ENCODE measurements around the gene TMCC1.

Gene TMCC1

DNA sequence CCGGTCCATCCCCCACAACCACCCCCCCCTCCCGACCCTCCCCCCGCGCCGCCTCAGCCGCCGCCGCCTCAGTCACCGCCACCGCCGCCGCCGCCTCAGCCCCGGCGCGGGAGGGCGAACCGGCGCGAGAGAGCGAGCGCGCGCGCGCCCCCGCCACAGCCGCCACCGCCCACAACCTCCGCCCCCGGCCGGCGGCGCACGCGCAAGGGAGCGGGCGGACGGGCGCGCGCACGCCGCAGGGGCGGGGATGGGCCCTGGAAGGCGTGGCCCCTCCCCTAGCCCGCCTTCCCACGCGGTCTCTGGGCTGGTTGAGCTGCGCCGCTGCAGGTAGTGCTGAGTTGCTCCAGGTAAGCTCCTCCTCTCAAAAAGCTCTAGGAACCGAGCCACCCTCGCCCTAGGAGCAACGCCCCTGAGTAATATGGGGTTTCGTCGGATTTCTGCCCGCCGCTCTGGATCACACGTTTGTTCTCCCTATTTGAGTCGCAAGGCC, at the start of gene TMCC1:
Gene TMCC1 (minus strand): TSS at position 131 of the 490 bp plus-strand sequence.
- peak within 1 kb of the TSS; percentile 95 for H3K4me3 ChIP-seq (ENCODE audit: low read depth, low read length)
- H3K9me3 ChIP-seq (ENCODE audit: control insufficient read depth, insufficient read depth, low read length): no peaks in the 10 kb centered on the region
- no peaks in the 10 kb centered on the region for H3K36me3 ChIP-seq (ENCODE audit: control insufficient read depth, insufficient read depth, low read length)
- no peaks in the 10 kb centered on the region for H3K27me3 ChIP-seq (ENCODE audit: control insufficient read depth, insufficient read depth, low read length)
- H3K9ac ChIP-seq (ENCODE audit: low read depth, low read length): peak within 1 kb of the TSS; percentile 95
- H3K4me1 ChIP-seq (ENCODE audit: control insufficient read depth, insufficient read depth, low read length): peaks cover 15% of the 10 kb centered on the region

DNA sequence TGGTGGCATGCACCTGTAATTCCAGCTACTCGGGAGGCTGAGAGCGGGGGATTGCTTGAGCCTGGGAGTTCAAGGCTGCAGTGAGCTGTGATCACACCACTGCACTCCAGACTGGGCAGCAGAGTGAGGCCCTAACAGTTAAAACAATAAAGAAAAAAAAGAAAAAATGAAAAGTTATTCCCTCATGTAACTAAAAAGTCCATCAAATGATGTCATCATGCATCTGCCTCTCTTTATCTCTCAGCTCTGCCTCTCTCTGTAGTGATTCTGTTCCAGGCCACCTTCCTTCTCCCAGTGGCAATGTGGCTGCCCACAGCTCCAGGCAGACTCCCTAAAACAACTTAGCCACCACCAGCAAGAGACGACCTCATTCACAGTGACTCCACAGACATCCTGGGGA, 49.5 kb upstream of the TMCC1 start:
- no peaks in the 10 kb centered on the region for H3K4me1 ChIP-seq (ENCODE audit: control insufficient read depth, insufficient read depth, low read length)
- H3K9me3 ChIP-seq (ENCODE audit: control insufficient read depth, insufficient read depth, low read length): no peaks in the 10 kb centered on the region
- H3K9ac ChIP-seq (ENCODE audit: low read depth, low read length): no peak overlapping the region
- H3K36me3 ChIP-seq (ENCODE audit: control insufficient read depth, insufficient read depth, low read length): no peaks in the 10 kb centered on the region
- H3K27me3 ChIP-seq (ENCODE audit: control insufficient read depth, insufficient read depth, low read length): peaks cover 9% of the 10 kb centered on the region
- H3K4me3 ChIP-seq (ENCODE audit: low read depth, low read length): no peak overlapping the region

DNA sequence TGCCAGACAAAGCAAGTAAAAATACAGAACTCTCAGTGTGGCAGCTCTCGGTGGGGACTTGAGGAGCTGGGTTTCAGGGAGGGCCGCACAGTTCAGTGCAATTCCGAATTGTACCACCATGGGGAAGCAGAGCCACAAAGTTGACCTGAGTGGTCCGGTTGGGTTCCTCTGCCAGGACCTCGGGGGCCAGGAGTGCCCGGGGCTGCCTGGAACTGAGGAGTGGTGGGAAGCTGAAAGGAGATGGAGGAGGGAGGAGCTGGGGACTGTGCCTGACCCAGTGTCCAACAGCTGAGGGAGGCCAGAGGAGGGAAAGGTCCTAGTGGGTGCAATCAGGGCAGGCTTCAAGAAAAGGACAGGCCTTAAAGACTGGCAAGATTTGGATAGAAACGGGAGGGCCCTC, 48.8 kb upstream of the TMCC1 start:
- H3K4me3 ChIP-seq (ENCODE audit: low read depth, low read length): no peak overlapping the region

DNA sequence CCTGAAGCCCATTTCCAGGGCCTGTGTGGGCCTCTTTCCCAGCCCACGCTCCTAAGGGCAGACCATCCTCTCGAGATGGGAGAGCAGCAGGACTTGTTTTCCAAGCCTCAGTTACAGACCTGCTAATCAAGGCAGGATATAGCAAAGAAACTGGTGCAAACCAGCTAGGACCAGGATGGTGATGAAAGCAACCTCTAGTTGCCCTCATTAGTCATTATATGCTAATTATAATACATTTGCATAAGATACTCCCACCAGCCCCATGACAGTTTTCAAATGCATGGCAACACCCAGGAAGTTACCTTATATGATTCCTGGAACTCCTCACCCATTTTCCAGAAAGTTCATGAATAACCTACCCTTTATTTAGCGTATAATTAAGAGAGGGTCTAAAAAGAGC, 46.6 kb upstream of the TMCC1 start:
- no peak overlapping the region for H3K4me3 ChIP-seq (ENCODE audit: low read depth, low read length)
- H3K4me1 ChIP-seq (ENCODE audit: control insufficient read depth, insufficient read depth, low read length): no peaks in the 10 kb centered on the region

More for the DNA sequence above, 48.8 kb upstream of the TMCC1 start:
- H3K27me3 ChIP-seq (ENCODE audit: control insufficient read depth, insufficient read depth, low read length): peaks cover 9% of the 10 kb centered on the region
- H3K36me3 ChIP-seq (ENCODE audit: control insufficient read depth, insufficient read depth, low read length): no peaks in the 10 kb centered on the region
- no peaks in the 10 kb centered on the region for H3K9me3 ChIP-seq (ENCODE audit: control insufficient read depth, insufficient read depth, low read length)
- H3K4me1 ChIP-seq (ENCODE audit: control insufficient read depth, insufficient read depth, low read length): no peaks in the 10 kb centered on the region
- H3K9ac ChIP-seq (ENCODE audit: low read depth, low read length): no peak overlapping the region

DNA sequence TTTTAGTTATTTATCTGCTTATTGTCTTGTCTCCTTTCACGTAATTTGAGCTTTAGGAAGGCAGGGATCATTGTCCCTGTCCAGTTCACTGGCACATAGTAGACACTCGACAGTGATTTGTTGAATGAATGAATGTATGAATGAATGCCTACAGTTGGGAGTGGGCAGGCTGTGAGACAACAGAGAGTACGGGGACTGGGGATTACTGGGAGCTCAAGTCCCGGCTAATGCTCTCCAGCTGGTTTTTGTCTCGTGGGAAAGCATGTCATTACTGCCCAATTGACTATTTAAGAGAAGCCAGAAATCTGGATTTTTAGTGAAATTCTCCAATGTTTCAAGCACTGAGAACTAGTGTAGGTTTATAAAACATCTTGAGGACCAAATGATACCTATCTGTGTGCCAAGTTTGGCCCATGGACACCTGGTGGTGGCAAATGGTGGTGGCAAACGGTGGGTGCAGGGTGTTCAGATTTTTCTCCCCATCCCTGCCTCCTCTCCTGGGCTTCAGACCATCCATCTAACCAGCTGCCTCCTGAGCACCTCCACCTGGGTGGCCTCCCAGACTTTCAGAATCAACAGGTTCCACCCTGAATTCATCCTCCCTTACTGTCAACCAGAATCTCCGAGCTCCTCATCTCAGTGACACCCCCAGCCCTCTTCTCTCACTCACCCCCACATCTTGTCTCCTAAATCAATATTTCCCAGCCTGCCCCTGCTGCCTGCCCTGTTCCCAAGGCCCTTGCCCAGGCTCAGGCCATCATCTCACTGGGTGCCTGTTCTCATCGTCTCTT, 44.8 kb upstream of the TMCC1 start:
- Histone ChIP-seq H3K9me3 (ENCODE audit: control insufficient read depth, insufficient read depth, low read length) (no peaks in the 10 kb centered on the region), H3K9ac (ENCODE audit: low read depth, low read length) (no peak overlapping the region), H3K36me3 (ENCODE audit: control insufficient read depth, insufficient read depth, low read length) (no peaks in the 10 kb centered on the region), H3K27me3 (ENCODE audit: control insufficient read depth, insufficient read depth, low read length) (peaks cover 15% of the 10 kb centered on the region), H3K4me3 (ENCODE audit: low read depth, low read length) (no peak overlapping the region), H3K4me1 (ENCODE audit: control insufficient read depth, insufficient read depth, low read length) (no peaks in the 10 kb centered on the region)

More for the DNA sequence above, 46.6 kb upstream of the TMCC1 start:
- no peak overlapping the region for H3K9ac ChIP-seq (ENCODE audit: low read depth, low read length)
- no peaks in the 10 kb centered on the region for H3K9me3 ChIP-seq (ENCODE audit: control insufficient read depth, insufficient read depth, low read length)
- H3K36me3 ChIP-seq (ENCODE audit: control insufficient read depth, insufficient read depth, low read length): no peaks in the 10 kb centered on the region
- peaks cover 6% of the 10 kb centered on the region for H3K27me3 ChIP-seq (ENCODE audit: control insufficient read depth, insufficient read depth, low read length)

DNA sequence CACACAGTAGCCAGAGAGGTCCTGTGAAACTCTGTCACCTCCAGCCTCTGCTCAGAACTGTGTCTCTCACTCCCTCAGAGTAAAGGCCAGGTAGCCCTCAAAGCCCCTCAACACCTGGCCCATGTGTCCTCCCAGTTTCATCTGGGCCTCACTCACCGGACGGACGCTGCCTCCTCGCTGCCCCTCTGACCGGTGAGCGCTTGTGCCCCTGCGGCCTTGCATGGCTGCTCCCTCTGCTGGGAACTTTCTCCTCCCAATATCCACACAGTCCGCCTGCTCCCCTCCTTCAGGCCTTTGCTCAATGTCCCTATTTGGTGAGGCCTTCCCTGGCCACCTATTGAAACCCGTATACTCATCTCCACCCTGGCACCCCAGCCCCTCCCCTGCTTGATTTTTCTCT, 44.2 kb upstream of the TMCC1 start:
- H3K9ac ChIP-seq (ENCODE audit: low read depth, low read length): no peak overlapping the region
- no peaks in the 10 kb centered on the region for H3K9me3 ChIP-seq (ENCODE audit: control insufficient read depth, insufficient read depth, low read length)
- H3K27me3 ChIP-seq (ENCODE audit: control insufficient read depth, insufficient read depth, low read length): peaks cover 19% of the 10 kb centered on the region
- H3K36me3 ChIP-seq (ENCODE audit: control insufficient read depth, insufficient read depth, low read length): no peaks in the 10 kb centered on the region
- H3K4me3 ChIP-seq (ENCODE audit: low read depth, low read length): no peak overlapping the region
- H3K4me1 ChIP-seq (ENCODE audit: control insufficient read depth, insufficient read depth, low read length): no peaks in the 10 kb centered on the region

DNA sequence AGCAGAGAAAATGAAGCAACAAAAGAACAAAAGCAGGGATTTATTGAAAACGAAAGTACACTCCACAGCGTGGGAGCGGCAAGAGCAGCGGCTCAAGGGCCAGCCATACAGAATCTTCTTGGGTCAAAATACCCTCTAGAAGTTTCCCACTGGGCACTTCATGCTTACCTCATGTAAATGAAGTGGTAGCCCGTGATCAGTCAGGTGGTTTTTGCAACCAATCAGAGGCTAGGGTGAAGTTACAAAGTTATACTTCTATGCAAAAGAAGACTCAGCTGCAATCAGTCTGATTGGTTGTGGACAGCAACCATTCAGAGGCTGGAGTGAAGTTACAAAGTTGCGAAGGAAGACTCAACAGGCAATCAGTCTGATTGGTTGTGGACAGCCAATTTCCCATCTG, 43.2 kb upstream of the TMCC1 start:
- no peaks in the 10 kb centered on the region for H3K9me3 ChIP-seq (ENCODE audit: control insufficient read depth, insufficient read depth, low read length)
- no peaks in the 10 kb centered on the region for H3K36me3 ChIP-seq (ENCODE audit: control insufficient read depth, insufficient read depth, low read length)
- H3K27me3 ChIP-seq (ENCODE audit: control insufficient read depth, insufficient read depth, low read length): peaks cover 16% of the 10 kb centered on the region
- no peaks in the 10 kb centered on the region for H3K4me1 ChIP-seq (ENCODE audit: control insufficient read depth, insufficient read depth, low read length)
- no peak overlapping the region for H3K9ac ChIP-seq (ENCODE audit: low read depth, low read length)
- no peak overlapping the region for H3K4me3 ChIP-seq (ENCODE audit: low read depth, low read length)

DNA sequence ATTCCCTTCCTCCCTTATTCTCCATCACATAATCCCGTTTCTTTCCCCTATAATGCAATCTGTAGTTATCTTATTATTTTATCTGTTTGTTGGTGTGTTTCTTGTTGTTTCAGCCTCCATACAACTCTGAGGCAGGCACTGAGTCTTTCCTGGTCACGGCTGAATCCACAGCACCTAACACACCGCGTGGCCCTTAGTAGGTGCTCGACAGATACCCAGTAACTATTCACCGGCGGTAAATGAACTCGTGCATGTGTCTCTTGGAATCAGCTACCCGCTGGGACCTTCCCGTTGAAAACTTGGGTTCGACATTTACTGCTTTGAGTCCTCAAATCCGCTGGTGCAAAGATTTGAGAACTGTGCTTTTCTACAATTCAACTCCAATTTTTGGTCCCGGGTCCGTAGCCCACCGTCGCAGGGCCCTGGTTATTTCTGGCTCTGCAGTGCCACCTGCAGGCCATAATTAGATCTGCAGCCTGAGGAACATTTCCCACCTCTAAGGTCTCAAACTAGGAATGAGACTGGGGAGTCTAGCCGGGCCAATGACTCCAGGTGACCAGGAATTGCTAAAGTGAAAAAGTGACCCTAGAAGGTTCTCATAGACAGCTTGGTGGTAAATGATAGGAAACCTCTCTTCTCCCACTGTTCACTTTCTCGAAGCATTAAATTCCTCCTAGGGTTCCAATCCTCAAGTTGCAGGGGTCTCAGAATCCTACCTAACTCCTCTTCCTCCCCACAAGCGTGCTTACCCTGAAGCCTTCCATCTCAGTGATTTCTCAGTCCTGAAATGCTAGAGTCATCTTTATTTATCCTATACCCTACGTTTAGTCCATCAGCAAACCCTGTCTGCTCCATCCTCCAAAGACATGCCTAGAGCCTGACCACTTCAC, 41.0 kb upstream of the TMCC1 start:
- no peak overlapping the region for H3K4me3 ChIP-seq (ENCODE audit: low read depth, low read length)

DNA sequence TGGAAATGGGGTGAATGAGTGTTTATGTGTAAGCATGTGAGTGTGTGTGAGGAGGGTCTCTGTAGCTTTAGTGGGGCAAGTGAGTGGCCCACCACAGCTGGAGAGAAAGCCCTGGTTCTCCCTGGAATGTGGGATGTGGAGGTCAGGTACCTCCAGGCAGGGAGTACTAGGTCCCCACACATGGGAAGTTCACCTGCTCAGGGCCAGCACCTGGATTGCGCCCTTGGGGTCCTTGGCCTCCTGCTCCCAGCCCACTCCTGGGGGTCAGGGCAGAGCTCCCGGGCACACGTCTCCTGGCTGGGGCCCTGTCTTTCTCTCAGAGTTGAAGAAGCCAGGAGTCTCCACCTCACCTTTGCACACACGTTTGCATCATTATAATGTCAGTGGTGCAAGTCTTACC, 40.0 kb upstream of the TMCC1 start:
- no peak overlapping the region for H3K4me3 ChIP-seq (ENCODE audit: low read depth, low read length)

More for the DNA sequence above, 41.0 kb upstream of the TMCC1 start:
- H3K36me3 ChIP-seq (ENCODE audit: control insufficient read depth, insufficient read depth, low read length): no peaks in the 10 kb centered on the region
- H3K9me3 ChIP-seq (ENCODE audit: control insufficient read depth, insufficient read depth, low read length): no peaks in the 10 kb centered on the region
- H3K4me1 ChIP-seq (ENCODE audit: control insufficient read depth, insufficient read depth, low read length): no peaks in the 10 kb centered on the region
- peaks cover 16% of the 10 kb centered on the region for H3K27me3 ChIP-seq (ENCODE audit: control insufficient read depth, insufficient read depth, low read length)
- no peak overlapping the region for H3K9ac ChIP-seq (ENCODE audit: low read depth, low read length)

DNA sequence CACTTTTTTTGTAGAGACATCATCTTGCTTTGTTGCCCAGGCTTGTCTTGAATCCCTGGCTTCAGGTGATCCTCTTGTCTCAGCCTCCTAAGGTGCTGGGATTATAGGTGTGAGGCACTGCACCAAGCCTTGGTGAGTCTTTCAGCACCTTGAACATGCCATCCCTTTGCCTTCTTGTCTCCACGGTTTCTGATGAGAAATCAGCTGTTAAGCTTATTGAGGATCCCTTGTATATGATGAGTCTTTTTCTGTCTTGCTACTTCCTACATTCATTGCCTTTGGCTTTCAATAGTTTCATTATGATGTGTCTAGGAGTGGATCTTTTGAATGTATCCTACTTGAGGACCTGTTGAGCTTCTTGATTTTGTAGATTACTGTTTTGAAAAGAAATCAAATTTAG, 35.9 kb upstream of the TMCC1 start:
- no peak overlapping the region for H3K4me3 ChIP-seq (ENCODE audit: low read depth, low read length)
- H3K27me3 ChIP-seq (ENCODE audit: control insufficient read depth, insufficient read depth, low read length): peaks cover 13% of the 10 kb centered on the region
- H3K9me3 ChIP-seq (ENCODE audit: control insufficient read depth, insufficient read depth, low read length): no peaks in the 10 kb centered on the region

More for the DNA sequence above, 40.0 kb upstream of the TMCC1 start:
- H3K36me3 ChIP-seq (ENCODE audit: control insufficient read depth, insufficient read depth, low read length): no peaks in the 10 kb centered on the region
- H3K27me3 ChIP-seq (ENCODE audit: control insufficient read depth, insufficient read depth, low read length): peaks cover 16% of the 10 kb centered on the region
- H3K4me1 ChIP-seq (ENCODE audit: control insufficient read depth, insufficient read depth, low read length): no peaks in the 10 kb centered on the region
- no peak overlapping the region for H3K9ac ChIP-seq (ENCODE audit: low read depth, low read length)
- no peaks in the 10 kb centered on the region for H3K9me3 ChIP-seq (ENCODE audit: control insufficient read depth, insufficient read depth, low read length)

DNA sequence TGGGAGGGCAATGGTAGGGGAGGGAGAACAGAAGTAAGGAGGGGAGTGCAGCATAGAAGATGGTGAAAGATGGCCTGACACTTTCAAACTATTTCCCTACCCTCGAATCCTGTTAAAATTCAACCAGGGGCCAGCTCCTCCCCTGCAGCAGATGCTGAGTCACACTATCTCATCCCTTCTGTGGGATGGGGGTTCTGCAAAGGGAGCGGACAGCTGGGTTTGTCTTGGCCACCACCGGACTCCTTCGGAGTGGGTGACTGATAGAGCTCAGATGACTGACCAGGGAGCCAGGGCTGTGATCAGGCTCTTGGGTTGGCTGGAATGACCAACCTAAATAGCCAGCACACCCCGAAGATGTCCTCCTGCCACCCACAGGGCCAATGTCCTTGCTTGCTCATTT, 33.6 kb upstream of the TMCC1 start:
- Histone ChIP-seq H3K4me3 (ENCODE audit: low read depth, low read length) (no peak overlapping the region), H3K4me1 (ENCODE audit: control insufficient read depth, insufficient read depth, low read length) (no peaks in the 10 kb centered on the region), H3K9ac (ENCODE audit: low read depth, low read length) (no peak overlapping the region), H3K9me3 (ENCODE audit: control insufficient read depth, insufficient read depth, low read length) (no peaks in the 10 kb centered on the region), H3K36me3 (ENCODE audit: control insufficient read depth, insufficient read depth, low read length) (no peaks in the 10 kb centered on the region), H3K27me3 (ENCODE audit: control insufficient read depth, insufficient read depth, low read length) (no peaks in the 10 kb centered on the region)

More for the DNA sequence above, 35.9 kb upstream of the TMCC1 start:
- H3K4me1 ChIP-seq (ENCODE audit: control insufficient read depth, insufficient read depth, low read length): no peaks in the 10 kb centered on the region
- no peaks in the 10 kb centered on the region for H3K36me3 ChIP-seq (ENCODE audit: control insufficient read depth, insufficient read depth, low read length)
- H3K9ac ChIP-seq (ENCODE audit: low read depth, low read length): no peak overlapping the region
